Cardiac muscle cell (in vitro differentiated cells and primary cell): Measurements from ENCODE around the gene WDFY4. TPM values are rescaled to one million over a fixed set of nuclear protein-coding genes. Genes with fewer than 3 reads are reported as not detected.

Source experiments
- DNase-seq, 2 donors: peaks; one replicate each; pipeline versions ENCODE4 v3.0.0 to v3.0.0-alpha.2; 2010 to 2017; ENCODE audit warnings: low read depth in 1 of 2, low spot score in 1 of 2
- H3K27ac ChIP-seq: fragments of 200-600 bp; sonication (generic); 2 replicates; pipeline ENCODE4 v1.5.1; 2016
- H3K27me3 ChIP-seq: fragments of 200-600 bp; sonication (generic); 2 replicates; pipeline ENCODE4 v1.6.0; 2016; ENCODE audit warnings: control low read depth
- H3K36me3 ChIP-seq: fragments of 200-600 bp; sonication (generic); 2 replicates; pipeline ENCODE4 v1.5.1; 2016; ENCODE audit warnings: control low read depth
- H3K4me1 ChIP-seq: fragments of 200-600 bp; sonication (generic); 2 replicates; pipeline ENCODE4 v1.8.1; 2017; ENCODE audit warnings: low read depth, mild to moderate bottlenecking, mixed run types
- H3K4me3 ChIP-seq: fragments of 200-600 bp; sonication (generic); 2 replicates; pipeline ENCODE4 v1.5.1; 2016; ENCODE audit warnings: mild to moderate bottlenecking
- H3K9me3 ChIP-seq: fragments of 200-600 bp; sonication (generic); 2 replicates; pipeline ENCODE4 v1.5.1; 2017; ENCODE audit warnings: low read depth, mild to moderate bottlenecking, control low read depth
- polyA plus RNA-seq: library from polyadenylated mRNA; unstranded; fragments of >200 nt; fragmentation: Nextera tagmentation; extraction: Ambion mirVana; gene quantifications from 2 replicates; pipeline ENCODE4 v1.2.1, GENCODE V29; 2016
- total RNA-seq: library from RNA; depleted of rRNA; stranded (reverse); fragments of >200 nt; gene quantifications from 2 replicates; pipeline ENCODE4 v1.2.3, GENCODE V29; 2016
- TF ChIP-seq, protein P1 (sequence below): IDR thresholded peaks from 2 replicates; pipeline ENCODE4 v1.5.1; 2012; ENCODE audit warnings: low read depth, mild to moderate bottlenecking, low read length

WDFY4 gene
- total and polyA plus RNA-seq, 2 experiments from 2014 or later = not detected

DNA sequence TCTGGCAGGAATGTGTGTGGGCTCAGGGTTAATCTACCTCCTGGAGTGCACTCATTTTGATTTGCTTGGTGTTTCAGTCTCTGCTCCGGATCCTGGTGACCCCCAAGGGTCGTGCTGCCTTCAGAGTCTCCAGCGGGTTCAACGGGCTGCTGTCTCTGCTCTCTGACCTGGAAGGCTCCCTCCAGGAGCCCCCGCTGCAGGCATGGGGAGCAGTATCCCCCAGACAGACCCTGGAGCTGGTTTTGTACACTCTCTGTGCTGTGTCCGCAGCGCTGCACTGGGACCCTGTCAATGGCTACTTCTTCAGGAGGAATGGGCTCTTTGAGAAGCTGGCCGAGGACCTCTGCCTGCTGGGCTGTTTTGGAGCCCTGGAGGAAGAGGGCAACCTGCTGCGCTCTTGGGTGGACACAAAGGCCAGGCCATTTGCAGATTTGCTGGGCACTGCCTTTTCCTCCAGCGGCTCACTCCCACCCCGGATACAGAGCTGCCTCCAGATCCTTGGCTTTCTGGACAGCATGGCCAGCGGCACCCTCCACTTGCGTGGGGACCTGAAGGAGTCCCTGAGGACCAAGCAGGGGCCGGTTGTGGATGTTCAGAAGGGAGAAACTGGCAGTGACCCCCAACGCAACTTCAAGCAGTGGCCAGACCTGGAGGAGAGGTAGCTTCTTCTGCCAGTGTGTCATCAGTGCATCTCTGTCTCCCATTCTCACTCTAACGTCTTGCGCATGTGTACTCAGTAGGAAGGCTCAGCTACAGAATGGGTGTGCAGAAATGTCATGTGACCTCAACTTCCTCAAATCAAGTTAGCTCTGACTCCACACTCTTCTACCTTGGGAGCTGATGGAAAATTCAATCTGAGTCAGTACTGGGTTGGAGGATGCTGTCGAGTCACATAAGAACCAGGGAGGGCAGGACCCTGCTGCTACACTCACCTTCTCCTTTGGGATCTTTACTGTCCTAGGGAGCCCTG, 58.5 kb downstream of the WDFY4 start:
- TF ChIP-seq, protein P1, sequence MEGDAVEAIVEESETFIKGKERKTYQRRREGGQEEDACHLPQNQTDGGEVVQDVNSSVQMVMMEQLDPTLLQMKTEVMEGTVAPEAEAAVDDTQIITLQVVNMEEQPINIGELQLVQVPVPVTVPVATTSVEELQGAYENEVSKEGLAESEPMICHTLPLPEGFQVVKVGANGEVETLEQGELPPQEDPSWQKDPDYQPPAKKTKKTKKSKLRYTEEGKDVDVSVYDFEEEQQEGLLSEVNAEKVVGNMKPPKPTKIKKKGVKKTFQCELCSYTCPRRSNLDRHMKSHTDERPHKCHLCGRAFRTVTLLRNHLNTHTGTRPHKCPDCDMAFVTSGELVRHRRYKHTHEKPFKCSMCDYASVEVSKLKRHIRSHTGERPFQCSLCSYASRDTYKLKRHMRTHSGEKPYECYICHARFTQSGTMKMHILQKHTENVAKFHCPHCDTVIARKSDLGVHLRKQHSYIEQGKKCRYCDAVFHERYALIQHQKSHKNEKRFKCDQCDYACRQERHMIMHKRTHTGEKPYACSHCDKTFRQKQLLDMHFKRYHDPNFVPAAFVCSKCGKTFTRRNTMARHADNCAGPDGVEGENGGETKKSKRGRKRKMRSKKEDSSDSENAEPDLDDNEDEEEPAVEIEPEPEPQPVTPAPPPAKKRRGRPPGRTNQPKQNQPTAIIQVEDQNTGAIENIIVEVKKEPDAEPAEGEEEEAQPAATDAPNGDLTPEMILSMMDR = no peak
- no peak for DNase-seq
- H3K9me3 ChIP-seq = no peaks in the 10 kb centered on the region
- no peaks in the 10 kb centered on the region for H3K4me1 ChIP-seq
- H3K27ac ChIP-seq = no peak overlapping the region
- H3K27me3 ChIP-seq = no peaks in the 10 kb centered on the region
- H3K4me3 ChIP-seq = no peak overlapping the region
- H3K36me3 ChIP-seq = no peaks in the 10 kb centered on the region

DNA sequence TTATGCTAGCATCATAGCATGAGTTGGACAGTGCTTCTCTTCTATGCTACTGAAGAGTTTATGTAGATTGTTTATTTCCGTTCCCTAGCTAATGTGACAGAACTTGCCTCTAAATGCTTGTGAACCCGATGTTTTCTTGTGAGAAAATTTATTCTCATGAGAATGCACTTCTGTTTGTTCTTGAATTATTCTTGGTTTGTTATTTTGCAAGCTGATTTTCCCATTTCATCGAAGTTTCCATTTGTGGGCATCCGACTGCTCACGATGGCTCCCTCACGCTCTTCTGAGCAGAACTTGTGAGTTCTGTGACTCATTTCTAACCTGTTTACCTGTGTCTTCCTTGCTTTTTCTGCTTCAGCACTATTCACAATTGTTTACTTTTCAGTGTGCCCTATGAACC, 59.9 kb downstream of the WDFY4 start:
- H3K9me3 ChIP-seq = no peaks in the 10 kb centered on the region
- TF ChIP-seq, protein P1 = no peak

DNA sequence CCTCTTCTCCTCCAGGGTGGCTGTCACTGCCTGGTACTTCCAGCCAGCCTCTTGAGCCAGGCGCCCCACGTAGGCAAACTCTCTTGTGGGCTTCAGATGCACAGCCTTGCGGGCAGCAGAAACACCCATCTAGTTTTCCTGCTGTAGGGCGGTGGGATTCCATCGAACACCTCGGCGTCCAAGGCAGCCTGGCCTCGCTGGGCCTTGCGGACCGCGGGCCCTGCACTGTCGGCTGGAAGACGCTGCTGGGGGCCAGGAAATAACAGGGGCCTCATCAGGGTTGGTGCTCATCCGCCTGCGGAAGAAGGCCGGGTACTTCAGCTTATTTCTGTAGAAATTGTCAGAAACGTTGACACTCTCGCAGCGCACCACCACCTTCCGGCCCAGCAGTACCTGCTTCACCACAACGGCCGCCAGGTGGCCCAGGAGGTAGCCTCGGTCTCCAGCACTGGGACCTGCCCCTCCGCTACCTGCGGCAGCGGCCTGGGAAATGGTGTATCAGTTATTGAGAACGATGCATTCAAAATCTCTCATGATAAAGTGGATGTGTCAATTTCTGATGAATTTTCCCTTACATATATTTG, 61.1 kb downstream of the WDFY4 start:
- Histone ChIP-seq H3K36me3 (no peaks in the 10 kb centered on the region), H3K9me3 (no peaks in the 10 kb centered on the region), H3K4me3 (no peak overlapping the region), H3K4me1 (no peaks in the 10 kb centered on the region), H3K27ac (no peak overlapping the region), H3K27me3 (no peaks in the 10 kb centered on the region)
- DNase-seq = no peak
- TF ChIP-seq, protein P1 = no peak

More for the DNA sequence above, 59.9 kb downstream of the WDFY4 start:
- no peak for DNase-seq
- Histone ChIP-seq H3K36me3 (no peaks in the 10 kb centered on the region), H3K27ac (no peak overlapping the region), H3K27me3 (no peaks in the 10 kb centered on the region), H3K4me3 (no peak overlapping the region), H3K4me1 (no peaks in the 10 kb centered on the region)

DNA sequence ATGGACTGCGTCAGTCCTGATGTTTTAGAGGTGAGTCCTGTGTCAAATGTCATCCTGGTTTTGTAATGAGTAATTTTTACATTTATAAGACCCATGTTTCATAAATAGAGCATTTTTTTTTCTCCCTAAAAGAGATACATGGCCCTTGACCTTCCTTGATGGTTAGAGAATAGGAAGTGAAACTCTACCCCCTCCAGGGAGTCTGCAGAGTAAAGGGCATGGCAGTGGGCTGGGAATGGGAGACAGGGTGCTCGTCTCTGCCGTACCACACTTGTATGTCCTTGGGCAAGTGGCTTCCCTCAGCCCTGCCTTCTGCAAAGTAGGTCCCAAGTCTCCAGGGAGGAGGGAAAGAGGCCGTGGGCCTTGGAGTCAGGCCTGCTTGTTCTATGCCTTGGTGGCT, 63.9 kb downstream of the WDFY4 start:
- no peaks in the 10 kb centered on the region for H3K27me3 ChIP-seq
- no peaks in the 10 kb centered on the region for H3K36me3 ChIP-seq
- H3K27ac ChIP-seq = no peak overlapping the region
- H3K9me3 ChIP-seq = no peaks in the 10 kb centered on the region
- DNase-seq = no peak
- TF ChIP-seq, protein P1 = no peak
- H3K4me3 ChIP-seq = no peak overlapping the region
- no peaks in the 10 kb centered on the region for H3K4me1 ChIP-seq

DNA sequence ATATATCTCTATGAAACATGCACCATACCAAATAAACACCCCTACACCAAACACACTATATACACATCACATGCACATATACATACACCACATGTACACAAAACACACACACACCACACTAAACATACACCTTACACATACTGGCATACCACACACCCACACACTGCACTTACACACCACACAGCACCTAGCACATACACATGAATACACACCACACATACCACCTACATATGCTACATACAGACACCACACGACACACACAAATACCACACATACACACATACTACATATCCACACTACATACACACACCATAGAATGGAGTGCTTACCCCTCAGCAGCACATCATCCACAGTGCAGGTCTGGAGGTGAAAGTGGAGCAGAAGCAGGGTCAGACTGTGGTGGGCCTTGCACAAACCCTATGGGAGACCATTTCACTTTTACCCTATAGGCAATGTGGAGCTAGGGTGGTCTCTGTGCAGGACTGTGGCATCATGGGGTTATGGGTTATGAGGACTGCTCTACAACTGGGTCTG, 64.6 kb downstream of the WDFY4 start:
- no peak overlapping the region for H3K4me3 ChIP-seq
- H3K27me3 ChIP-seq = no peaks in the 10 kb centered on the region
- H3K4me1 ChIP-seq = no peaks in the 10 kb centered on the region
- H3K9me3 ChIP-seq = no peaks in the 10 kb centered on the region
- no peak overlapping the region for H3K27ac ChIP-seq
- TF ChIP-seq, protein P1 = no peak
- no peak for DNase-seq
- no peaks in the 10 kb centered on the region for H3K36me3 ChIP-seq
